VCaP (cell line): ENCODE data around the gene TBC1D3D.
"Not testable (repeated sequence)": the region's sequence is repeated elsewhere in the genome, so short reads cannot be mapped to it uniquely, and the experiment has no call there.

ENCODE experiments used
- H3K27ac ChIP-seq: fragments of 450-650 bp; 2 replicates; pipeline ENCODE4 v1.5.1; 2017

Gene TBC1D3D

DNA sequence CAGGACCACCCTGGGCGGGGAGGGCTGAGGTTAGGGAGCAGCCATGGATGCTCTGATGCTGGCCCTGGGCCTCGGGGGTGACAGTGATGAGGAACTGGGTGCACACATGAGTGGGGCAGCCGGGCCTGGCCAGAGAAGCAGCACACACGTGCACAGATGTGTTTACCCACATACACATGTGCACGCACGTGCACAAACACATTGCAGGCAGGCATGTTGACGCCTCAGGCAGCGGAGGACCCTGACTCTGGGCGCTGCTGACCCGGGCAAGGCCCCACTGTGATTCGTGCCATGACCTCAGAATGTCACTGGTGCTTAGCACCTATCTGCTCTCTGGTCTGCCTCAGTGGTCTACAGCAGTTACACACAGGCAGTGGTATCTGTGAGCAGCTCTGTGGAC, at the start of gene TBC1D3D:
TBC1D3D (plus strand) TSS at position 301 of the 400 bp plus-strand sequence. CDS start 1,585 bp downstream, outside the sequence.
- H3K27ac ChIP-seq: not testable (repeated sequence)

DNA sequence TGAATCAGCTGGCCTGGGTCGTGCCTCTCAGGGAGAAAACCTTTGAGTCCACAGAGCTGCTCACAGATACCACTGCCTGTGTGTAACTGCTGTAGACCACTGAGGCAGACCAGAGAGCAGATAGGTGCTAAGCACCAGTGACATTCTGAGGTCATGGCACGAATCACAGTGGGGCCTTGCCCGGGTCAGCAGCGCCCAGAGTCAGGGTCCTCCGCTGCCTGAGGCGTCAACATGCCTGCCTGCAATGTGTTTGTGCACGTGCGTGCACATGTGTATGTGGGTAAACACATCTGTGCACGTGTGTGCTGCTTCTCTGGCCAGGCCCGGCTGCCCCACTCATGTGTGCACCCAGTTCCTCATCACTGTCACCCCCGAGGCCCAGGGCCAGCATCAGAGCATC, 14.8 kb upstream of the TBC1D3D start, which contains the start of gene TBC1D3L:
TBC1D3L (minus strand) TSS at position 101 of the 400 bp plus-strand sequence. CDS start 1,540 bp downstream, outside the sequence.
- H3K27ac ChIP-seq: not testable (repeated sequence)
